ENCODE measurements around the gene FBXL22.

FBXL22 gene, protein sequence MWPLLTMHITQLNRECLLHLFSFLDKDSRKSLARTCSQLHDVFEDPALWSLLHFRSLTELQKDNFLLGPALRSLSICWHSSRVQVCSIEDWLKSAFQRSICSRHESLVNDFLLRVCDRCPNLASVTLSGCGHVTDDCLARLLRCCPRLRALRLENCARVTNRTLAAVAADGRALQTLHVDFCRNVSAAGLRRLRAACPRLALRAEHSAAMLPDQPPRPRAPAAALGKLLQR

GRCh38 chr15:63597038-63597790, at the start of gene FBXL22:
FBXL22 (plus strand) TSS chr15:63597387; CDS start chr15:63597393, 6 bp downstream.
- in situ Hi-C loops (cut with MboI; ENCODE audit: low sequenced_read_pairs): no loop called here

- in situ Hi-C loops (cut with MboI; ENCODE audit: low sequenced_read_pairs): loop anchor here (25.0 kb wide), 1 partner anchor 264 kb away; the partner anchor contains the start of gene APH1B
Observed at GRCh38 chr15:63551400-63551799, 45.8 kb upstream of the FBXL22 start.

GRCh38 chr15:63553388-63553791, 43.8 kb upstream of the FBXL22 start:
- in situ Hi-C loops (cut with MboI; ENCODE audit: low sequenced_read_pairs): loop anchor here (25.0 kb wide), 1 partner anchor 266 kb away; the partner anchor contains the start of gene APH1B

DNA sequence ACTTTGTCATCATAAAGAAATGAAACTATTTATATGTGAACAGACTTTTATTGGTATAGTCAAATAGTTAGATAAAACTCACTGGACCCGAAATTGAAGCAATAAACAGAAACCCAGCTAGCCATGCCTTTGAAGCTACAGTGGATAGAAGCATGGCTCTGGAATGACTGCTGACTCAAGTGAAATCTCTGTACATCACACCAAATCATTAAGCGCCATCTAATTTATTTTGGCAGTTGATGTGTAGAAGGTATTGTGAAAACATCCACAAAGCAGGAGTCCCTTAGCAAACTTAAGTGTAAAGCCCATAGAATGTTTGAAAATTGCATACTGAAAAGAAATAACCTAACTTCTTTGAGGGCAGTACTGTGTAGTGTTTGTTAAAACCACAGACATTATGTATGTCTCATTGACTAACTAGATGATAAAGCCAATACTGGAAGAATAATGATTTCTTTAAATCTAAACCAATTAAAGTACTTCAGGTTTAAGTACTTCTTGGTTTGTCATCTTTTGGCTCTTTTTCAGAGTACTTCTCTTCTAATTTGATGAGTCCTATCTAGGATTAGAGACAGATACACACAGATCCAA, 42.8 kb upstream of the FBXL22 start:
- in situ Hi-C loops (cut with MboI; ENCODE audit: low sequenced_read_pairs): loop anchor here (25.0 kb wide), 1 partner anchor 267 kb away; the partner anchor contains the start of gene APH1B

DNA sequence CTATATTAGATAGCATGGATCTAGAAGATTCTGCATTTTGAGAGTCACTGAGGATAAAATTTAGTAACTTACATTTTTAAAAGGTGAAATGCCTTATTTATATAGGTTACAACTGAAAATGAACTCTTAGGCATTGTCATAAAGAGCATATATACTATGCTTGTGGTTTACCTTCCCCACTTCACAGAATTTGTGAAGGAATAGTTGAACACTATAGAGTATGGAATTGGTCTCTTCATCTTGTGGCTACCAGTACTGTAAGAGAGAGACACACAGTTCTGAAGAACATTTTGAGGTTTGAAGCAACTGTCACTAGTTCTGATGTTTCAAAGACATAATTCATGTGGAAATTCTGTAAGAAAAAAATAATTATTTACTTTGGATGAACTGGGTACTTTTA, 41.7 kb upstream of the FBXL22 start:
- in situ Hi-C loops (cut with MboI; ENCODE audit: low sequenced_read_pairs): loop anchor here (25.0 kb wide), 1 partner anchor 268 kb away; the partner anchor contains the start of gene APH1B

DNA sequence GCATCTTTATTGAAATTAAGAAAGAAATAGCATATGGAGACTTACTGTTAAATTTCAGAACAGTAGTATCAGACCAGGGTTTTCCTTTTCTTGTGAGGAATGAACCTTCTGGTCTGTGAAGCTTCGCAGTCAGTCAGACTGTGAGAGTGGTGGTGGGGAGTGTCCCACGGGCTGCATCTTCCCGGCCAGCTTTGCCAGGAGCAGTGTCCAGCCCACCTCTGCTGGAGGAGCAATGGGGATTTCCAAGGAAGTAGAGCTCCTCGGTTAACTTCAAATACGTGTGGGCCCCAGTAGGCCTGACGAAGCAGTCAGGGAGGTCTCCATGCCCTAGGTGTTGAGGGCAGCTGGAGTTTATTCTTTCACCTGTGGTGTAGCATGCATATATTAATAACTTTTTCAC, 40.9 kb upstream of the FBXL22 start:
- in situ Hi-C loops (cut with MboI; ENCODE audit: low sequenced_read_pairs): loop anchor here (25.0 kb wide), 1 partner anchor 269 kb away; the partner anchor contains the start of gene APH1B

DNA sequence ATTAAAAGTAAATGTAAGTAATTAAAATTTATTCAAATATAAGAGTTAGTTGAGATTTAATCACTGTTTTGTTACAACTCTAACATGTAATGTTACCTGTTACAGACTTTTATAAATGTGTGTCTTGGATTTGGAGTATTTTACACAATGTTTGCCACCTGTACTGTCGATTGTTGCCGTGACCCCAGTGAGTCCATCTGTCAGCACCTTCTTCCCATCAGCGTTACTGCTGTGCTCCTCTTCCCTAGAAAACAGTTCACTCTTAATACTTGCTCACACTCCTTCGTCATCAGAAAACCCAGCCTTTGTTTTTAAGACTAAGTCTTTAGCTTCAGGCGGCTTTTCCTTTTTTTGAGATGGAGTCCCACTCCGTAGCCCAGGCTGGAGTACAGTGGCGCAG, 40.5 kb upstream of the FBXL22 start:
- in situ Hi-C loops (cut with MboI; ENCODE audit: low sequenced_read_pairs): loop anchor here (25.0 kb wide), 1 partner anchor 269 kb away; the partner anchor contains the start of gene APH1B

DNA sequence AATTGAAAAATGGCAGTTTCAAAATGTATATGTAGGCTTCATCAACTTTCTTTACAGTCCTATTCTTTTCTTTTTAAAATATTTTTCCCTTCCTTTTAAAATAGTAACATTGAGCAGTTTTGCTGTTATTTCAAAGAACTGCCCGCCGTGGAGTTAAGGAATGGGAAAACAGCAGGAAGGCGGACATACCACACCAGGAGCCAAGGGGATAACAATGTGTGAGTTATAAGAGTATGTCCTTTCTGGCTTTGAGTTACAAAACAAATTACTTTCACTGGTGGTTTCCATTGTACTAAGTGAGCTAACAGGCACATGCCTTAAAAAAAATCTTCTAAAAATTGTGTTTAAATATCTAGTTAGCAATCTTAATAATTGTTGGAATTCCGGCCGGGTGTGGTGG, 37.4 kb upstream of the FBXL22 start:
- in situ Hi-C loops (cut with MboI; ENCODE audit: low sequenced_read_pairs): loop anchor here (25.0 kb wide), 1 partner anchor 272 kb away; the partner anchor contains the start of gene APH1B

DNA sequence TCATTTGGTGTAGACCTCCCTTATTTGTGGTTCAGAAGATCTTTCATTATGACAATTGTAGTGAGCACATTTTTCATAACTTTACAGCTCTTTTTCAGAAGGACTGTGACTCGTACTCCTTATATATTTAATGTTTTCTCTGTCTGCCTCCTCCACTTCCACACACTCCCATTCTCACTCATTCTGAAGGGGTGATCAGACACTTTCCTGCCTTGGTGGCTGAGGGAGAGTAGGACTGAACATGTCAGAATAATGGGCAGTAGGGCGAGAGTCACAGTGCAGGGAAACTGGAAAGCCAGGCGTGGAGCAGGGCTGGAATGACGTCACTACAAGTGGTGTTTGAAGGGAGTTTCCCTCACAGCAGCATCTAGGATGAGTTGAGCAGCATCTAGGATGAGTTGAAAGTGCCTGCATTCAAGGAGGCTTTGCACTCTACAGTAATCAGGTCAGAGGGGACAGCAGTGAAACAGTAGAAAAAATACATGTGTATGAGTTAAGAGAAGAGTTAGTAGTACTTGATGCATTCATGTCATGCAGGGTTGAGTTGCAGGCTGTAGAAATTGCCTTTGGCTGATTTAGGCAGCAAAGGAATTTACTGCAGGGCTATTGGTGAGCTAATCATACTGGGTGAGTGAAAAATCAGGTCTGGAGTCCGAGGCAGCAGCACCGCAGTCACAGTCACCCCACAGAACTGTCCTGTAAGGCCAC, 36.3 kb upstream of the FBXL22 start:
- in situ Hi-C loops (cut with MboI; ENCODE audit: low sequenced_read_pairs): loop anchor here (25.0 kb wide), 1 partner anchor 274 kb away; the partner anchor contains the start of gene APH1B

DNA sequence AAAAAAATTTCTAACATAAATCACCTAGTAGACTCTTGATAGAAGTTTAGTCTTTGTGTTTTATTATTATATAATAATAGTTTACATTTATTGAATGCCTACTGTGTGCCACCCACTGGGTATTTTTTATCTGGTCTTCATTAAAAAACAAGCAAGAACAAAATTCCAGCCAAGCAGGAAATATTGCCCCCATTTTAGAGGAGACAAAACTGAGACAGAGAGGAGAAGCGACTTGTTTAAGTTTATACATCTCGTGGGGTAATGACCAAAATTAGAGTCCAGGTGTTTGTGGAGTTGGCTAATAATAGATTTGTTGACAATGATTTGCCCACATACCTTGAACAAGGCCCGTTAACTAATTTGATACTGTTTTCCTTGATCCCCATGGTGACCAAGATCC, 33.1 kb upstream of the FBXL22 start:
- in situ Hi-C loops (cut with MboI; ENCODE audit: low sequenced_read_pairs): loop anchor here (25.0 kb wide), 1 partner anchor 277 kb away; the partner anchor contains the start of gene APH1B

DNA sequence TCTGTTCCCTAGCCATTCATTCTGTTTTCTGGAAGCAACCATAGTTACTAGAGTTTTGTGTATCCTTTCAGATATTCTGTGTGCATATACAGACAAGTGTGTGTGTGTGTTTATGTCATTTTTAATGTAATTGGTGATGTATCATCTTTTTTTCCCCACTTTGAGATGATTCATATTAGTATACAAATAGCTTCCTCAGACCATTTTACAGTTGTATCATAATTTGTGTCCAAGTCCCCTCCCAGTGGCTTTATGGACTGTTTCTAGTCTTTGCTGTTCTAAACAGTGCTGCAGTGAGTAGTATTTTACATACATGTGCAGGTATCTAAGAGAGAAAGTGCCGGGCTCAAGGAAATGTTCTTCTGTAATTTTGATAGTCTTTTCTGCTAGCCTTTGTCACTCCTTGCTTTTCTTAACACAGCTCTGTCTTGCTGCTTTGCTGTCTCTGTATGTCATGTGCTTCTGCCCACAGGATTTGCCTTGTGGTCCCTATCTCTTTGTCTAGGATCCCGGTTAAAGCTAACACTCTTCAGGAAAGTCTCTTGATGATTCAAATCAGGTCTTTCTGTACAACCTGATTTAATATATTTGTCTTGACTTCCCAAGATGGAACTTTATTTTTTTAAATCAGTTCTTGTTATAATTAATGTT, 31.5 kb upstream of the FBXL22 start:
- in situ Hi-C loops (cut with MboI; ENCODE audit: low sequenced_read_pairs): loop anchor here (25.0 kb wide), 1 partner anchor 278 kb away; the partner anchor contains the start of gene APH1B

- in situ Hi-C loops (cut with MboI; ENCODE audit: low sequenced_read_pairs): loop anchor here (25.0 kb wide), 1 partner anchor 286 kb away; the partner anchor contains the start of gene APH1B
Observed at GRCh38 chr15:63572749-63573464, 24.3 kb upstream of the FBXL22 start.

- in situ Hi-C loops (cut with MboI; ENCODE audit: low sequenced_read_pairs): loop anchor here (25.0 kb wide), 1 partner anchor 286 kb away; the partner anchor contains the start of gene APH1B
Observed at GRCh38 chr15:63573533-63573932, 23.7 kb upstream of the FBXL22 start.

DNA sequence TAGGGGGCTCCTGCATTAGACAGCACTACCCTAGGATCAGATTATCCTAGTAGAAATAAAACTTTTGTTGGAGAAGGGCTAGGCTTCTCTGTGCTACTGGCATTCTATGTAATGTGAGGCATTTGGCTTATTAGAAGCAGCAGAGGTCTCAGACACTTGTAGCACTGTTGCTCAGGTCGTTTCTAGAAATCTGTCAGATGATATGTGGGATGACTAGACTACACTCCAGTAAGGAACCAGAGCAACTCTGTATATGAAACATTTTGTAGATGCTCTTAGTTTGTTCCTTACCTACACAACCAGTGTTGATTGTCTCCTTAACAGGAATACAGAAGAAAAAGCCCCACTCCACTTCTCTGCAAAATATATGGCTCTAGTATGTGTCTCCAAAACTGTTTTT, 21.9 kb upstream of the FBXL22 start:
- in situ Hi-C loops (cut with MboI; ENCODE audit: low sequenced_read_pairs): no loop called here

GRCh38 chr15:63576441-63576840, 20.7 kb upstream of the FBXL22 start:
- in situ Hi-C loops (cut with MboI; ENCODE audit: low sequenced_read_pairs): no loop called here

DNA sequence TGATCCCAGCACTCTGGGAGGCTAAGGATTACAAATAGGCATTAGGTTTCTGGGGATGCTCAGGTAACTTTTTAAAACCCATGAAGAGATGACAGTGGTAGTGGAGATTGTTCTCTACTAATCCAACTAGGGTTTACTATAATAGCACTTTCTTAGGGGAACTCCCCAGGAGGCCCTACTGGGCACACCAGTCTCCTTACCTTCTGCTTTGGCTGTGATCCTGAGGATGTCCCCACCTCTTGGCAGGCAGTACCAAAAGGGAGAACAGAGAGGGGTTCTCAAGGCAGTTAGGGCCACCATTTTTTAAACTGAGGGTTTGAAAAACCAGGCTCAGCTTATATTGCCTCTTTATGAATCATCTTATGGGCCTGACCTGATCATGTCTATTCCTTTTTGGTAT, 15.0 kb upstream of the FBXL22 start:
- in situ Hi-C loops (cut with MboI; ENCODE audit: low sequenced_read_pairs): no loop called here

- in situ Hi-C loops (cut with MboI; ENCODE audit: low sequenced_read_pairs): no loop called here
Observed at GRCh38 chr15:63582718-63583426, 14.3 kb upstream of the FBXL22 start.

GRCh38 chr15:63586790-63587189, 10.4 kb upstream of the FBXL22 start:
- in situ Hi-C loops (cut with MboI; ENCODE audit: low sequenced_read_pairs): no loop called here

DNA sequence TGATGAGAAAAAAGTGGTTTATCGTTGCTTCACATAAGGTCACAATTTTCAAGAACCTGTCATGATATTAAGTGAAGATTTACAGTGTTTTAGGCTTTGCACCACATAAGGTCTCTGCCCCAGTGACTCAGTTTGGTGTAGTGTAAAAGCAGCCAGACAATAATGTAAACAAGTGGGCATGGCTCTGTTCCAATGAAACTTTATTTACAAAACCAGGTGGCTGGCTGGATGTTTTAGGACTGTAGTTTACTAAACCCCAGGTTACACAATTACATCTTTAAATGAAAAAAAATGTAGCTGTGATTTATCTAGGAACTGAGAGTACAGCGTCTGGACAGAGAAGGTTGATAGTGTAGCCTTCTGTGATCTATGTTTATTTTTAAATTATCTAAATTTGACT, 9.7 kb upstream of the FBXL22 start:
- in situ Hi-C loops (cut with MboI; ENCODE audit: low sequenced_read_pairs): no loop called here
